HCT116 (cell line): ENCODE data around the gene GRK1. TPM values are rescaled to one million over a fixed set of nuclear protein-coding genes. Genes with fewer than 3 reads are reported as not detected.

Source experiments
- ATAC-seq: fragments of 200-7000 bp; cut with Tn5 transposase; 2 replicates; pipeline ENCODE4 v1.9.1; 2020; ENCODE audit warnings: mild to moderate bottlenecking, moderate library complexity
- BruUV-seq: library from RNA; stranded (reverse); fragments of 400-500 nt; replicated peaks from 2 replicates; lab custom pipeline; 2021; lab: Mats Ljungman, UMichigan
- CTCF ChIA-PET: fragments of 300-600 bp; sonication (Branson Sonifier 250); formaldehyde crosslinking; loops from one replicate; lab custom pipeline; 2021; ENCODE audit warnings: antibody characterized with exemption; lab: Charles Lee
- POLR2A ChIA-PET: fragments of 300-600, 350-600 bp; sonication (Branson Sonifier 250); formaldehyde crosslinking; loops from one replicate; lab custom pipeline; 2021; ENCODE audit warnings: antibody characterized with exemption; lab: Charles Lee
- RAD21 ChIA-PET, 2 experiments: fragments of 300-600 bp; sonication (Branson Sonifier 250); formaldehyde crosslinking; loops; one replicate each; lab custom pipeline; 2023; ENCODE audit warnings: low total read pairs in 2 of 2; ENCODE audit not compliant: uncharacterized antibody in 2 of 2, unreplicated experiment in 2 of 2, low non-redundant PET in 1 of 2; lab: Charles Lee
- DNase-seq: peaks from one replicate; pipeline ENCODE4 v3.0.0-alpha.2; 2010; ENCODE audit warnings: low read depth, low spot score
- H2AFZ ChIP-seq: fragments of 200-600 bp; shearing (Covaris generic), sonication (generic); 2 replicates; pipeline ENCODE4 v1.6.1; 2017; ENCODE audit warnings: low read depth, mixed run types, mixed read lengths, antibody characterized with exemption, low read length; ENCODE audit not compliant: poor library complexity, severe bottlenecking
- H3K27ac ChIP-seq: 2 replicates; pipeline ENCODE4 v1.5.1; 2012; ENCODE audit warnings: low read depth, low read length
- H3K27me3 ChIP-seq: fragments of 200-600 bp; sonication (generic); 2 replicates; pipeline ENCODE4 v1.6.1; 2016; ENCODE audit warnings: mixed run types, low read length, mixed read lengths; ENCODE audit not compliant: insufficient read depth
- H3K36me3 ChIP-seq, 2 experiments: fragments of 200-500 bp in 1 of 2; fragments of 200-600 bp in 1 of 2; sonication (Bioruptor generic) in 1 of 2; sonication (generic) in 1 of 2; 2 replicates each; pipeline versions ENCODE4 v1.5.1 to v1.6.1; 2014 to 2016; ENCODE audit warnings: low read length in 2 of 2, inconsistent platforms in 1 of 2, mixed read lengths in 1 of 2, mixed run types in 1 of 2; ENCODE audit not compliant: insufficient read depth in 2 of 2, control insufficient read depth in 1 of 2
- H3K4me1 ChIP-seq, 2 experiments: fragments of 200-600 bp in 1 of 2; sonication (generic) in 1 of 2; 2 replicates each; pipeline versions ENCODE4 v1.5.1 to v1.6.1; 2012 to 2017; ENCODE audit warnings: low read length in 2 of 2, inconsistent platforms in 1 of 2, mild to moderate bottlenecking in 1 of 2, mixed read lengths in 1 of 2, mixed run types in 1 of 2, moderate library complexity in 1 of 2; ENCODE audit not compliant: insufficient read depth in 2 of 2, control insufficient read depth in 1 of 2
- H3K4me2 ChIP-seq: fragments of 200-600 bp; sonication (generic); 2 replicates; pipeline ENCODE4 v1.6.1; 2017; ENCODE audit warnings: mixed run types, low read length, mixed read lengths
- H3K4me3 ChIP-seq, 2 experiments: fragments of 200-600 bp in 1 of 2; sonication (generic) in 1 of 2; replicated peaks in 1 of 2; 2 replicates each; pipeline ENCODE4 v1.5.1; 2011 to 2016; ENCODE audit warnings: low read length in 2 of 2, control low read depth in 1 of 2, low read depth in 1 of 2, mild to moderate bottlenecking in 1 of 2, mixed read lengths in 1 of 2, mixed run types in 1 of 2
- H3K79me2 ChIP-seq: fragments of 200-600 bp; sonication (generic); 2 replicates; pipeline ENCODE4 v1.6.1; 2017; ENCODE audit warnings: mild to moderate bottlenecking, mixed run types, low read length, moderate library complexity, mixed read lengths; ENCODE audit not compliant: insufficient read depth
- H3K9ac ChIP-seq: fragments of 200-600 bp; sonication (generic); 2 replicates; pipeline ENCODE4 v1.6.1; 2016; ENCODE audit warnings: low read length, mixed read lengths
- H3K9me2 ChIP-seq: fragments of 200-600 bp; sonication (generic), shearing (Covaris generic); 2 replicates; pipeline ENCODE4 v1.6.1; 2017; ENCODE audit warnings: mixed run types, mild to moderate bottlenecking, moderate library complexity; ENCODE audit not compliant: insufficient read depth
- H3K9me3 ChIP-seq, 2 experiments: fragments of 200-500 bp in 1 of 2; fragments of 200-600 bp in 1 of 2; sonication (Bioruptor generic) in 1 of 2; sonication (generic) in 1 of 2; 2 replicates each; pipeline ENCODE4 v1.6.1; 2014 to 2017; ENCODE audit warnings: low read length in 2 of 2, mixed read lengths in 2 of 2, inconsistent platforms in 1 of 2, low read depth in 1 of 2, mild to moderate bottlenecking in 1 of 2, mixed run types in 1 of 2, moderate library complexity in 1 of 2; ENCODE audit not compliant: control insufficient read depth in 1 of 2, insufficient read depth in 1 of 2
- H4K20me1 ChIP-seq: fragments of 200-600 bp; sonication (generic), shearing (Covaris generic); 2 replicates; pipeline ENCODE4 v1.6.1; 2017; ENCODE audit warnings: mixed run types, mild to moderate bottlenecking, moderate library complexity; ENCODE audit not compliant: insufficient read depth
- EGR1 ChIP-seq: IDR thresholded peaks from 2 replicates; pipeline ENCODE4 v1.6.1; 2012; ENCODE audit warnings: low read depth
- EZH2phosphoT487 ChIP-seq: fragments of 200-600 bp; IDR thresholded peaks from 2 replicates; pipeline ENCODE4 v1.6.1; 2018; ENCODE audit warnings: antibody characterized with exemption, borderline replicate concordance
- FOSL1 ChIP-seq: IDR thresholded peaks from 2 replicates; pipeline ENCODE4 v1.6.1; 2012; ENCODE audit warnings: low read depth
- POLR2A ChIP-seq: IDR thresholded peaks from 2 replicates; pipeline ENCODE4 v1.7.0; 2011; ENCODE audit warnings: borderline replicate concordance; ENCODE audit not compliant: insufficient read depth, insufficient read length; ENCODE audit errors: extremely low read depth
- POLR2AphosphoS5 ChIP-seq: IDR thresholded peaks from 2 replicates; pipeline ENCODE4 v1.6.1; 2011; ENCODE audit warnings: mild to moderate bottlenecking, low read depth, low read length, moderate library complexity
- ZFX ChIP-seq: fragments of 450-650 bp; IDR thresholded peaks from 2 replicates; pipeline ENCODE4 v1.6.1; 2017
- ZNF274 ChIP-seq: fragments of 200-500 bp; sonication (Bioruptor generic); IDR thresholded peaks from 2 replicates; pipeline ENCODE4 v1.6.1; 2014; ENCODE audit warnings: mild to moderate bottlenecking, low read depth, low read length, inconsistent platforms
- intact Hi-C: fragments of 100-400 bp; cut with micrococcal nuclease; formaldehyde crosslinking; loops from 2 replicates; pipeline ENCODE4 v1.10.0; 2022
- total RNA-seq: library from RNA; stranded (reverse); gene quantifications from one replicate; pipeline ENCODE4 v1.2.1, GENCODE V29; 2021; ENCODE audit not compliant: unreplicated experiment
- TF ChIP-seq, protein P1 (sequence below), 3 experiments: fragments of 200-600 bp in 1 of 3; sonication (generic) in 1 of 3; IDR thresholded peaks in 2 of 3; conservative IDR thresholded peaks in 1 of 3; 2 replicates each; pipeline ENCODE4 v1.5.1; 2012 to 2017; ENCODE audit warnings: low read depth in 2 of 3, low read length in 2 of 3, antibody characterized with exemption in 1 of 3, borderline replicate concordance in 1 of 3, control low read depth in 1 of 3, mild to moderate bottlenecking in 1 of 3, mixed read lengths in 1 of 3, mixed run types in 1 of 3, moderate library complexity in 1 of 3; ENCODE audit not compliant: insufficient read depth in 1 of 3
- TF ChIP-seq, protein P2 (sequence below): IDR thresholded peaks from 2 replicates; pipeline ENCODE4 v1.6.1; 2012

GRK1 gene
- total RNA-seq, 1 experiment from 2014 or later: not detected

- ATAC-seq: no peak
- Histone ChIP-seq H3K4me2 (no peak overlapping the region), H3K79me2 (peaks cover 99% of the 10 kb centered on the region), H3K27ac (no peak overlapping the region), H2AFZ (no peak overlapping the region), H4K20me1 (peaks cover 10% of the 10 kb centered on the region; the same call in 1 of the 2 replicates)
- POLR2A ChIA-PET: no interaction called here
- TF ChIP-seq POLR2A: no peak
- TF ChIP-seq, protein P1, sequence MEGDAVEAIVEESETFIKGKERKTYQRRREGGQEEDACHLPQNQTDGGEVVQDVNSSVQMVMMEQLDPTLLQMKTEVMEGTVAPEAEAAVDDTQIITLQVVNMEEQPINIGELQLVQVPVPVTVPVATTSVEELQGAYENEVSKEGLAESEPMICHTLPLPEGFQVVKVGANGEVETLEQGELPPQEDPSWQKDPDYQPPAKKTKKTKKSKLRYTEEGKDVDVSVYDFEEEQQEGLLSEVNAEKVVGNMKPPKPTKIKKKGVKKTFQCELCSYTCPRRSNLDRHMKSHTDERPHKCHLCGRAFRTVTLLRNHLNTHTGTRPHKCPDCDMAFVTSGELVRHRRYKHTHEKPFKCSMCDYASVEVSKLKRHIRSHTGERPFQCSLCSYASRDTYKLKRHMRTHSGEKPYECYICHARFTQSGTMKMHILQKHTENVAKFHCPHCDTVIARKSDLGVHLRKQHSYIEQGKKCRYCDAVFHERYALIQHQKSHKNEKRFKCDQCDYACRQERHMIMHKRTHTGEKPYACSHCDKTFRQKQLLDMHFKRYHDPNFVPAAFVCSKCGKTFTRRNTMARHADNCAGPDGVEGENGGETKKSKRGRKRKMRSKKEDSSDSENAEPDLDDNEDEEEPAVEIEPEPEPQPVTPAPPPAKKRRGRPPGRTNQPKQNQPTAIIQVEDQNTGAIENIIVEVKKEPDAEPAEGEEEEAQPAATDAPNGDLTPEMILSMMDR (IDR thresholded peaks at IDR 0.05 in 2 of 3, conservative IDR thresholded peaks at IDR 0.05 in 1 of 3; ENCODE audit: borderline replicate concordance in 1 of 3, insufficient read depth in 1 of 3, low read depth in 2 of 3, low read length in 2 of 3): no peak
- TF ChIP-seq ZNF274: no peak
- TF ChIP-seq ZFX: no peak
- no peak for TF ChIP-seq EZH2phosphoT487
- TF ChIP-seq EGR1: no peak
- TF ChIP-seq FOSL1: no peak
- TF ChIP-seq, all 23 proteins: peak for 0
- Histone ChIP-seq H3K9ac (no peak overlapping the region), H3K27me3 (no peaks in the 10 kb centered on the region), H3K36me3 (peaks cover 6 to 36% of the 10 kb centered on the region in 2 experiments; a peak in 3 of 4 replicates), H3K9me3 (no peaks in the 10 kb centered on the region), H3K9me2 (no peaks in the 10 kb centered on the region), H3K4me1 (no peaks in the 10 kb centered on the region), H3K4me3 (no peak overlapping the region)
- DNase-seq: no peak
- ChIA-PET RAD21 (no interaction called here), CTCF (no interaction called here)
- intact Hi-C loops: no loop called here
- no TSS peak for BruUV-seq
Observed at GRCh38 chr13:113617961-113618360, 49.1 kb upstream of the GRK1 start.

- Histone ChIP-seq H3K4me2 (no peak overlapping the region), H4K20me1 (peaks cover 10% of the 10 kb centered on the region; the same call in 1 of the 2 replicates), H3K9ac (no peak overlapping the region), H3K27ac (no peak overlapping the region), H3K27me3 (no peaks in the 10 kb centered on the region), H3K9me2 (no peaks in the 10 kb centered on the region), H3K4me1 (no peaks in the 10 kb centered on the region), H3K36me3 (peaks cover 8 to 38% of the 10 kb centered on the region in 2 experiments), H2AFZ (no peak overlapping the region), H3K4me3 (no peak overlapping the region), H3K79me2 (peaks cover 99% of the 10 kb centered on the region), H3K9me3 (no peaks in the 10 kb centered on the region)
- no TSS peak for BruUV-seq
- no peak for DNase-seq
- POLR2A ChIA-PET: no interaction called here
- intact Hi-C loops: no loop called here
- RAD21 ChIA-PET: no interaction called here
- ATAC-seq: no peak
- CTCF ChIA-PET: no interaction called here
- TF ChIP-seq, protein P2, sequence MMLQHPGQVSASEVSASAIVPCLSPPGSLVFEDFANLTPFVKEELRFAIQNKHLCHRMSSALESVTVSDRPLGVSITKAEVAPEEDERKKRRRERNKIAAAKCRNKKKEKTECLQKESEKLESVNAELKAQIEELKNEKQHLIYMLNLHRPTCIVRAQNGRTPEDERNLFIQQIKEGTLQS: no peak
- no peak for TF ChIP-seq POLR2AphosphoS5
Observed at GRCh38 chr13:113618455-113618854, 48.6 kb upstream of the GRK1 start.
